GM19397 (cell line): ENCODE measurements around the gene AFF3.
A peak's percentile ranks its signal among the peaks of the same experiment; 100 is the strongest.

ENCODE experiments used
- ATAC-seq: cut with Tn5 transposase; IDR thresholded peaks from one replicate; pipeline ENCODE4 v1.9.1; 2021; ENCODE audit warnings: mild to moderate bottlenecking, moderate library complexity; ENCODE audit not compliant: unreplicated experiment

The AFF3 gene

DNA sequence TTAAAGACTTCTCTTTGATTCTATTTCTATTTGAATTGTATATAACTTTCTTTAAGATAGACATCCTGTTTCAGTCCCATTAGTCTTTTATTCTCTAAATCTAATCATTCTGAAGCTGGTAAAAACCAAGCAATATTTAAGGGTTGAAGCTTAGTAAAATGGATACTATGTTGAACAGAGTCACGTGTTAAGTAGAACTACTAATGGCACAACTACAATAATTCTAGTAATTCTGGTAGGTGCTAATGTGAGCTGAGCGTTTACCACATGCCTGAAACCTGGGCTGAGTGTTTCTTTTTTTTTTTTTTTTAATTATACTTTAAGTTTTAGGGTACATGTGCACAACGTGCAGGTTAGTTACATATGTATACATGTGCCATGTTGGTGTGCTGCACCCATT lies 8.9 kb upstream of the AFF3 start:
- ATAC-seq: no peak

DNA sequence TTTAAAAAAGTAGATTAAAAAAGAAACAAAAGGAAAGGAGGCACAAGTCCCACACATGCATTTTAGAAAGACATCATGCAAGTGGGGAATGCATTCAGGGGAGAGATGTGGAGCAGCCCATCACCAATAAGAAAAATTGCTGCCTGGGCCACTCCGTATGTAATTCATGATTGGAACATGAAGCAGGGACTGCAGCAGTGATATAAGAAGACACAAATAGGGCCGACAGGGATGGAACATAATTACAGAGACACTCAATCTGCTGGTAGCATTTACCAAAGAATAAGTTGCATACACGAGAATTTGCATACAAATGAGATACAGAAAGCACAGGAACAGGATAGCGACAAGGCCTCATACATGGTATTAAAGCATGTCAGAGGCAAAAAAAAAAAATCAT lies 6.5 kb upstream of the AFF3 start:
- ATAC-seq: no peak

DNA sequence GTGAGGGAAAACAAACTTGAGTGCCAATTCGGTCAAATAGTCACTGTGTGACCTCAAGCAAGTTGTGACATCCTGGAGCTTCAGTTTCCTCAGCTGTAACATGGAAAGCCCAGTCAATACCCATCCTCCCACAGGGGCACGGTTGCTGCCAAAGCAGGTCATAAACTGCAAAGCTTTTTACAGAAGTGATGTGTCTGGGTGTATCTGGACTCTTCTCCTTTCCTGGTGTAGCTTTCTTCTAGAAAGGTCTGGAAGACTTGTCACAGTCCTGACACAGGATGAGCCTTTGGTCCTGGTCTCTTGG lies 4.2 kb upstream of the AFF3 start:
- ATAC-seq: no peak

DNA sequence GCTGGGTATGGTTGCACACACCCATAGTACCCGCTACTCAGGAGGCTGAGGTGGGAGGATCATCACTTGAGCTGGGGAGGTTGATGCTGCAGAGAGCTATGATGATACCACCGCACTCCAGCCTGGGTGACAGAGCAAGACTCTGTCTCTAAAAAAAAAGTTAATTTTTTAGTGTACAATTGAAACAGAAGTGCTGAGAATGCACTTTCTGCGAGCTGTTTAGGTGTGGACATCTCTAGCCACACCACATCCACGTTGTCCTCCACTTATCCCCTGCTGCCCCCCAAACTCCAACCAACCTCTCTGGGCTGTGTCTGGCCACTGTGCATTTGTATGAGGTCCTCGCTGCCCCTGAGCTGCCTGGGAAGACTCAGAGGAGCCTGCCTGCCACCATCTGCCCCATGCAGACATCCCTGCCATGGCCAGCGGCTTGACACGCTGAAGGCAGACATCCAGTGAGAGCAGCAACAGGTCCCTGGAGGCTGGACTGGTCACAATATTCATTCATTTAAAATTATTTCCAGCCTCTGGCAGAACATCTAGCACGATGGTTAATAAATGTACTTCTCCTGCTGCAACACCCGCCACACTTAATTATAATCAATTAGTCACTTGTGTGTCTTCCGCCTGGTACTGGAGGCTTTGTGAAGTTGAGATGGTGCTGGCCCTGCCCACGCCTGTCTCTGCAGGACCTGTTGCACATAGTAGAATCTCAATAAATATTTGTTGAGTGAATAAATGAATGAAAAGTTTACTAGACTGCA lies 3.7 kb upstream of the AFF3 start:
- no peak for ATAC-seq

DNA sequence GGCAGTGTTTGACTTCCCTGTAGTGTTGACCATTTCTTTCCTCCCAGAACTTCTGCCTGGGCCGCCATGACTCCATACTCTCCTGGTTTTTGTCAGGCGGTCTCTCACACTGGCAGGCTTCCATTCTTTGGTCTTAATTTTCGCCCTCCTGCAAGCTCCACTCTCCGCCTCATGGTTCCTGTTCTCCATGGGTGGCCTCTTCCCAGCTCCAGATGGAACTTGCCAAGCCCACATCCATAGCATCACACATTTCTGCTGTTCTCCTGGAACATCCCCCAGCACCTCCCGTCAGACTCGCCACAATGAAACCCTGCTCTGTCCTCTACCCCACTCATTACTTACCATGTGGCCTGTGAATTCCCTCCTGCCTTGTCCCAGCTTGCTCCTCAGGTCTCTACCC lies 896 bp upstream of the AFF3 start:
- no peak for ATAC-seq

DNA sequence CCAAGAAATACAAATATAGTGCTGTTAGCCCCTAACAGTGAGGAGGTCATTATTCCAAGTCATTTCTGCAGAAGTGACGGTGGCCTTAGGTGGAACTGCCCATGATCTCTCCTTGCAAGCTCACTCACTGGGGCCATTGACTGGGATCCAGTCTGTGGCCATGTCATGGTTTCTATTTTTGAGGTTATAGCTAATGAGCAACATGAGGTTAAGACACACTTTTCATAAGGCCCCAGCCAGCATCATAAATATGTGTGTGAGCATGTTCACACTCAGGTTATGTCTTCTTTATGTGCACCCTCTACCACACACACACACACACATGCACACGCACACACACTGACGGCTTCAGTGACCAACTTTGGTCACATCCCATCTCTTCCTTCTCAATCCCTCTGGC lies 484 bp downstream of the AFF3 start:
- ATAC-seq: peak; percentile 1

DNA sequence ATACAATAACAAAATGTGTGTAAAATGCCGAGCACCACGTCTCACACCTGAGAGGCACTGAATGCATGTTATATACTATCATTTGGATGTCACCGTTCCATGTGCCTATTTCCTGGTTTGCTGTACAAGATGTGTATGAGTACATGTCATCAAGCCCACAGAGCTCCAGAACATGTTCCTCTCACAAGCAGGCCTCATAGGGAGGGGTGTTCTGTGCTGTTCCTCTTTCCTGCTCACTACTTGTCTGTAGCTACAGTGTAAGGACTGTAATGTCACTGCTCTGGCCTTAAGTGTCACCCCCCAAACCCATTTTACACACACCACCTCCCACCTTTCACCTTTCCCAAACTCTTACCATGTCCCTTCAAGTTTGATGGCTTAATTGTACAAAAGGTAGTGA lies 1.8 kb downstream of the AFF3 start:
- no peak for ATAC-seq

DNA sequence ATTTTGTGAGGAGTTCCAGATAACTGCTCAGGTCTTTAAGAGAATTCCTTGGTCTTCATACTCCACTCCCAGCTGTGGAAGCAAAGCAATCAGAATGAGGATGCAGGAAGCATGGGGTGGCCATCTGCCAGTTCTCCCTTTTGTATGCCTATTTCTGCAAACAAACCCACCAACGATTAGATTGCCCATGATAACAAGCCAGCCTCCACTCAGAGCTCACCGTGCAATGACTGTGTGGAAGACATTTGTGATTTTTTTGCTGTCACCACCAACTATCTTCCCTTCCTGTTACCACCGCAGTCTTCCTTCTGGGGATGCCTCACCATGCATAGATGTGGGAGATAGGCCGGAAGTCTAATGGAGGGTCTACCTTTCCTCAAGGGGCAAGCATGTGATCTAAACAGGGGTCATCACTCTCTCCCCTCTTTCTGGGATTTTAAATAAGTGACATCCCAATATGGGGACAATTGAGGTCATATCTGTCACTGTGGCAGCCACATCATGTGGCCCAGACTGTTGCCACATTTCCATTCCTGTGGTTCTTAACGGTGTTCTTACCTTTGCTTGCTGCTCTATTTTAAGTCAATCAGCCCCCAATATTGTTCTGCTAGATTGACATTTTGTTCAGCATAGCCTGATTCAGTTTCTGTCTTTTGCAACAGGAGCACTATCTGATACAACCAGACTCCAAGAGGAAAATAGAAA lies 4.4 kb downstream of the AFF3 start:
- ATAC-seq: no peak

DNA sequence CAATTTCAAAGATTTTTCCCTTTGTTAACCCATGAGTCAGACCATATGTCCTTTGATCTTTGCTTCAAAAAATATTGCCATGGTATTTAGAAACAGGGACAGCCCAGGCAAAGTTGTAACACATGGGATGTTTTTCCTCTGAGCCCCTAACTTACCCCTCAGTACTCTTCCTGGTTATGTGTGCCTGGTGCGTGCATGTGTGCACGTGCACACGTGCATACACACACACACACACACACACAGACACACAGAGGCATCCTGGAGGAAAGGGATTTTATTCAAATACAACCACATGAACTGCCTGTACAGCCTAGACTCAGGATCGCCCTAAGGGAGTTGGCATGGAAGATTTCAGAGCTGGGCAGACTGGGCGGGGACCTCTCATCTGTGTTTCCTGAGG lies 5.1 kb downstream of the AFF3 start:
- ATAC-seq: no peak

DNA sequence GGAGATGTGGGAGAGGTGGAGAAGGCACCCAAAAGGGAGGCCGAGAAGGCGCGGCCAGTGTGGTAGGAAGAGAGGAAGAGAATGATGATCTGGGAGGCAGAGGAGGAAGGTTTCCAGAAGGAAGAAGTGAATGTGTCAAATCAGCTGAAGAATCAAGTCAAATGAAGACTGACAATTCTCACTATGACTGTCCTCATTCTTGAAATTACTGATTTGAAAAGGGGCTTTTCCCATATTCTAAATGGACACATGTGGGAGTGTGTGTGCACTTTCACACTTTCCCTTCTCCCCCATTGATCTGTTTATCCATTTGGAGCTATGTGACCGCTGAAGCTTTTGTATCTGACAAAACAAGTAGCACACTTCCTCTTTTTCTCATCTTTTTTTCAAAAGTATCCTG lies 6.1 kb downstream of the AFF3 start:
- no peak for ATAC-seq

DNA sequence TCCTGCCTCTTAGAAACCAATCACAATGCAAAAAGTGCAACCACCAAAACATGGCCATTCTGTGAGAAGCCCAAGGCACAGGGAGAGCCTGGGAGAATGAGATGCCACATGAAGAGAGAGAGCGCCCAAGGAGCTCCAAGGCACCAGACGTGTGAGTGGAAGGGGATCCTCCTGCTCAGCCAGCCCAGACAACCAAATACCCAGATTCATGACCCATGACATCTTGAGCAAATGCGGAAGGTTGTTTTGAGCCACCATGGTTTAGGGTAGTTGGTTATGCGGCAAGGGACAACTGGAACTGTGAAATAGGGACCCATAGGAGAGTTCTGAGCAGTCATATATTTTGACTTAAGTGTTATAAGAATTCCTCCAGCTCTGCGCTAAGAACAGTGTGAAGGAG lies 7.0 kb downstream of the AFF3 start:
- no peak for ATAC-seq

DNA sequence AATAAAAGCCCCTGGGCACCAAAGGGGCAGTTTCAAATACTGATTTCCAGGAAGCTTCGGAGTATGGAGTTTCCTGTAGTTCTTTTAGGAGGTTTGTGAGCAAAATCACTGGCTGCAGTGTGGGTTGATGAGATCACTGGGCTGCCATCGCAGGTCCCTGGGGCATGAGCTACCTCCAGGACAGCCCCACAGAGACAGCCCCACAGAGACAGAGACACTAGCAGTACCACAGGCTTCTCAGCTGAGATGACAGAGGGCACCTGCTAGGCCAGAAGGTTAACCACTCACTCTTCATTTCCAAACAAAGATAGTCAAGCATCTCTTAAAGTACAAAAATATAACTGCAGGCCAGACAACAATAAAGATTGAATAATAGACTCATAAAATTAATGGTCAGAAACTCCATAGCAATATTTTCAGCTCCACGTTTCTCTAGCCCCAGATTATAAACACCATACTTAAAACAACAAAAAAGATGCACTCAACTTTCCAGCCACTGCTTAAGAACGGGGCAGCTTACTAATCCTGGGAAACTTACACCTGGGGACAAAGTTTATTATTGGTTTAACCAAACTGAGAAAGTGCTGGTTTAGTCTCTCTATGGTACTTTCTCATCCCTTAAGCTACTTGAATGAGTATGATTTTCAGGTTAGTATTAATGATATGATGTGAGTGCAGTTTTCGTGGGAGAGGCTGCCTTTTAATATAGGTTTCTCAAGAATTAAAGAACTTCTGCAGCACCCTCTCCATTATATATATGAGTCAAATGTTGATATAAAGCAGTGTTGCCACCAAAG lies 11.6 kb downstream of the AFF3 start:
- no peak for ATAC-seq

DNA sequence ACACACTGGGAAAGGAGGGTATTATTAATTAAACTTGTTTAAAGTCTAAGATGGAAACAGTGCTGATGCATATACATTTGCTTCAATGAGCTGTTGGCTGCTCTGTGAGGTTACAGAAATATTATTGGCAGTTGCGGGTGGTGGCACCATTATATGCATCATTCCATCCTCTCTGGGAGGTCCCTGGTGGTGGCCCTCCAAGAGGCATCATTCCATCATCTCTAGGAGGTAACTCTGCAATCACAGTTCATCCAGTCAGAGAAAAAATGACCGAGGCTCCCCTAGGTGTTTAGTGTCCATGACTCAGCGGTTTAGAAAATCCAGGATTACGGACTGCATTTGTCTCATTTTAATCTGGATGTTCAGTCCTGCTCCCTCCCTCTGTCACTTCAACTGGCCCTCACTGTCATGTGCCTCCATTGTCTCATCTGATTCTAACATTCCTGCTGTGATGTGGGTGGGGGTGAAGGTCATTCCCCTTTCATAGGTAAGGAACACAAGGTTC lies 15.4 kb downstream of the AFF3 start:
- ATAC-seq: no peak

DNA sequence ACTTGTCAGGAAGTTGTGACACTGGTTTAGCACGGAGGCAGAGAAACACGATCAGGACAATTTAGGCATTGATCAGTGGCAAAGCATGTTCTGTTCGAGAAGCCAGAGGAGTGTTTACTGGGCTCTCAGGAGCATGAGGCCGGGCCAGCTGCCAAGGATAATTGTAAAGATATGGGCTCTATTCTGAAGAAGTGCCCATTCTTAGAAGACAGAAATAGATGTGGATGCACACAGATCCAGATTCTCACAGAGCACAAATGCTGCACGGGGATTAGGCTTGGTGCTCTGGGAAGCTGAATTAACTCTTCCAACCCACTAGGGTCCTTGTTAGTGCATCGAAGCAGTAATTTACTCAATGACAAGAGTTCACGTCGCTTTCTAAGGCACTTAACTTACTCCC lies 16.2 kb downstream of the AFF3 start:
- ATAC-seq: no peak

DNA sequence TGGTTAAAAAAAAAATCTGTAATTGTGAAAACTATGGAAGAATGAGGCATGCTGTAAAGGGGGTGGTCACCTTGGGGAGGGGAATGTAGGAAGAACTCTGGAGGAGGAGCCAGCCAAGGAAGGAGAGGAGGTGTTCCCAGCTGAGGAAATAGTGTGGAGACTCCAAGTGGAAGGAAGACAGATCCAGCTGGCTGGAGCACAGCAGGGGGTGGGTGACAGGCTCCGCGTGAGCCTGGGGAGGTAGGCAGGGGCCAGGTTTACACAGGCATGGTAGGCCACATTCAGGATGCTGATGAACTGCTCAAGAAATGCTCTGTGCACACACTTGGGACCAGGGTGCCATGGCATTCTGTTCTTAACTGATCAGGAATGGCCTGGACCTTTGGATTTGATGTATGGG lies 16.8 kb downstream of the AFF3 start:
- ATAC-seq: no peak

DNA sequence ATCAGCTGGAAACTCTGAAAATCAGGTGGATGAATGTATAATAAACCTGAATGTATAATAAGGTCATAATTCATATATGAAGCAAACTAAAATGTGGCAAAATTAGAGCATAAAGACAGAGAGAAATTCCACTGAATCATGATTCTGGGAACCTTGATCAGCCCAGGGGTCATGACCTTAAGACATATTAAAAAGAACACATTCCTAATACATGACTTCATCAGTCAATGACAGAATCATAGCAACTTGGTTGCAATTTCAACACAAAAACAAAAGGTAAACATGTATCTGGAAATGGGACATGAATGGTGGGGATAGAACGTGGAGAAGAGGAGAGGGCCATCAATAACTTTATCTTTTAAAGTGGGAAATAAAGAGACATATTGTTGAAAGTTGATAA lies 17.6 kb downstream of the AFF3 start:
- ATAC-seq: no peak

DNA sequence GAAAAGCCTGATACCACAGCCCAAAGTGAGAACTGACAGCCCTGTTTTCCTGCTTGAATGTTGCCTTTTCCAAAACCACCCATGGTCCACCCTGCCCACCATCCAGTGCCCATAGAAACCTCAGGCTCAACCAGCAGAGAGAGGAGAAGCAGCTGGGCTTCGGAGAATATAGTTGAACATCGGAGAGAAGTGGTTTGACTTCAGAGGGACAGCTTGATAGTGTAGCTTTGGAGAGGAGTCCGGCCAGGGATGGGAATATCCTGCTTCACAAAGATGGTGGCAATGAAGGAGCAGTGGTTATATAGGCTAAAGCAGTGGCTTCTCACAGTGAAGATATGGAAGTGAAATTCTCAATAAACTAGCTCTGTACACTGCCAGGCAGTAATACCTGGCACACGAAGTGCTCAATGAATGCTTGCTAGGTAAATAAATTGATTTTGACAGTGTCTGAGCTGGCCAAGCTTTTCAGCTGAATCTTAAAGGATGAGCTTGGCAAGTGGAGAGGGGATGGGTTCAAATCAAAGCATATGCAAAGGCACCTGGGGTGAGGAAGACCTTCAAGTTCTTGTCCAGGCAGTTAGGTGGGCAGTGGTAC lies 21.2 kb downstream of the AFF3 start:
- no peak for ATAC-seq

DNA sequence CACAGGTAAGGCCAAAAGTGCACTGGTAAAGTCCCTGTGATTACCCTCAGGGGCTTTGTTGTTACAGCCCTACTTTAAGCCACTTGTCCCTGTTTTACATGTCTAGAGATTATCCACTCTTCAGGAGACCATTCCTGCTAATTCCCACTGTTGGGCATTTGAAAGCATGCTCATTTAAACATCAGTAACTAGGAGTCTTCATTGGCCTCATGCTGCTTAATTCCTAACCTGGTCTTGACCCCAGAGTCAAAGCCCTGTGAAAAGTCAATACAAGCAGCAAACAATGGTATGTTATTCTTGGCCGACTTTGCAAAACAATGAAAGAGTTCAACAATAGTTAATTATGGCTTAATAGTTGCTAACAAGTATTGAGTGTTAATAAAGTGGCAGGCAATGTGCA lies 23.2 kb downstream of the AFF3 start:
- ATAC-seq: no peak

DNA sequence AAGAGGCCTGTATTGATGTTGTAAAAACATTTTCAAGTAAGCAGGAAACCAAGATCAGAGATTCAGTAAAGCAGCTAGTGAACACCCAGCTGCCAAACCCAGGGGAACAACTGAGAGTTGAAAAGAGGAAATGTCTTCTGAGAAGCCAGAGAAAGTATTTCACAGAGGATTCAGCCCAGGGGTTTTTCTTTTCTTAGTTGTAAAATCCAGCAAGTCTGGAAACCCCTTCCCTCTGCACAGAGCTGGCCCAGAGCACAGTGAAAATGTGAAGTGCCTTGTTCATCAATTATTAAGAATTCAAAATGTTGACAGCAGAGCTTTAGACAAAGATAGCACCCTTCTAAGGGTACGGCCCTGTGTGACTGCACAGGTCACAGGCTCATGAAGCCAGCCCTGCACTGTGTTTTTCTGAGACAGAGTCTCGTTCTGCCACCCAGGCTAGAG lies 28.4 kb downstream of the AFF3 start:
- peak; percentile 84 for ATAC-seq

DNA sequence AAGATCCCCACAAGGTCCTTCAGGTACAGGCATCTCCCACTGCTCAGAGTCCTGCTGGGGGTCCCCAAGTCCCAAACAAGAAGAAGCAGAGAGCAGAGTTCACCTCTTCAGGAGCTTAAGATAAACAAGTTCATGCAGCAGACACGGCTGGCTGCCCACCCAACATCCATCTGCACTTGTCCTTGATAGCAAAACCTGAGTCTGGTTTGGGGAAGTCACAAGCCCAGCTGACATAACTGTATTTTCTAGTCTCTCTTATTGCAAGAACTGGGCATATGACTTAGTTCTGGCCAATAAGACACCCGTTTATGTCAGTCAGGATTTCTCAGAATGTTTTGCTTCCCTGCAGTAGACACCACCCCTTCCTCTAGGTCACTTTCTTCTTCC lies 31.8 kb downstream of the AFF3 start:
- no peak for ATAC-seq

DNA sequence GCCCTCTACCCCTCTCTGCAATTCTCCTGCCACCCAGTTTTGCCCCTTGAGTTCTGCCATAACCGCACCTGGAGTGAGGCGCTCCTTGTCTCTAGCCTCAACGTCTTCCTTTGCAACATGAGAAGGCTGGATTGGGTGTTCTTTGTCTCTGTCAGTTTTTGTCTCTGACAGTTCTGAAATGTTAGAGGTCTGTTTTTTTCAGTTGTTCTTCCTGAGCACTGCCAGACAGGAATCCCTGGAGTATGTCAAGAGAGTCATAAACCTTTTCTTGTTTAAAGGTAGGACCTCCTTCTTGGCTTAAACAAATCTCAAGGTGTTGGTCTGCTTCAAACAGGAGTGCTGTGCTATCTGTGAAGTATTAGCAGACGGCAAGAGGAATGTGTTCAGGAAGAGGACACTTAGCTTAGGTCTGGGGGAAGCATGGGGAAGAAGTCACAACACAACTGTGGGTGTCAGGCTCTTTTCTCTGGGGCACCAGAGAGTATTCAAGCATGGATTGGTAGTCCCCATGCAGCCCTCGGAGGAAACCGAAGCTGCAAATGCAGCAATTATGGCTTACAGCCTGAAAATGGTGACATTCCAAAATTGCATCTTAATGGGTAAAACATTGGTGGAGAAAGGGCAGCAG lies 32.3 kb downstream of the AFF3 start:
- ATAC-seq: no peak
